GM21526 (cell line): ENCODE results near the gene TRMU.

Experiments used
- ATAC-seq: cut with Tn5 transposase; IDR thresholded peaks from one replicate; pipeline ENCODE4 v1.9.1; 2021; ENCODE audit warnings: moderate library complexity; ENCODE audit not compliant: unreplicated experiment, low FRiP score

TRMU gene

DNA sequence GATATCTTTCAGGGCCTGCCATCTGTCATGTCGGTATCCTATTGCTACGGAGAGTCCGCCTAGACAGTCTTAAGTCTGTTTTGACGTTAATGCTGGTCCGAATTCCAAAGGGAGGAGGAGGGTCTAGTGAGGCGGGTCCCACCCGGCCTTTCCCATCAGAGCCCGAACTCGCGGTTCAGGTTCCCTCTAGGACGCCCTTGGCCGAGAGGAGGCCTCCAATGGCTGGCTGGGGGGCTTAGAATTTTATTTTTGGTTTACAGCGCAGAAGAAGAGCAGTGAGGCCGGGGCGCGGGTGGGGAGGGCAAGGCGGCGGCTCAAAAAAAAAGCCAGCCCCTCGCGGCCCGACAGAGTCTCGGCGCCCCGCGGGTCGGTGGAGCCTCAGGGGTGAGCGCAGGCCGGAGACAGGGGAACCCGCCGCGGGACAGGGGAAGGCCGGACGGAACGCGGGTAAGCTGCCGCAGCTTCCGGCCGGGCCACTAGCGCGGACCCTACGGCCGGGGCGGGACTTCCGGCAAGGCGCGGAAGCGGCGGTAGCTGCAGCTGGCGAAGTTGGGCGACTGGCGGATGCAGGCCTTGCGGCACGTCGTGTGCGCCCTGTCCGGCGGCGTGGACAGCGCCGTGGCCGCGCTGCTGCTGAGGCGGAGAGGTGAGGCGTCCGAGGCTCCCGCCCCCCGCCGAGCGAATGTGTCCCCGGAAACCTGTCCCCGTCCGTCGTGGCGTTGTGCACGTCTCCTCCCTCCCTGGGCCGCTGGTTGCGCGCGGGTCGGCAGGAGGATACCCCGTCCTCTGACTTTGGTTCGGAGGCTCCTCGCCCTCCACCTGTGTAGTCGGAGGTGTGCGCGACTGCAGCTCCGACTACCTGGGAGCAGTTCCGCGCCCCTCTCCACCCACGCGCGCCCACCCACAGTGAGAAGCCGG is at the start of gene TRMU:
TRMU (plus strand) TSS at position 514 of the 918 bp plus-strand sequence; CDS start at position 565, 51 bp downstream.
- ATAC-seq, result peak; percentile 64

GRCh38 chr22:46286006-46286405 is 49.5 kb upstream of the TRMU start:
- no peak for ATAC-seq

- no peak for ATAC-seq
These were observed 48.3 kb upstream of the TRMU start for GRCh38 chr22:46286941-46287872.

DNA sequence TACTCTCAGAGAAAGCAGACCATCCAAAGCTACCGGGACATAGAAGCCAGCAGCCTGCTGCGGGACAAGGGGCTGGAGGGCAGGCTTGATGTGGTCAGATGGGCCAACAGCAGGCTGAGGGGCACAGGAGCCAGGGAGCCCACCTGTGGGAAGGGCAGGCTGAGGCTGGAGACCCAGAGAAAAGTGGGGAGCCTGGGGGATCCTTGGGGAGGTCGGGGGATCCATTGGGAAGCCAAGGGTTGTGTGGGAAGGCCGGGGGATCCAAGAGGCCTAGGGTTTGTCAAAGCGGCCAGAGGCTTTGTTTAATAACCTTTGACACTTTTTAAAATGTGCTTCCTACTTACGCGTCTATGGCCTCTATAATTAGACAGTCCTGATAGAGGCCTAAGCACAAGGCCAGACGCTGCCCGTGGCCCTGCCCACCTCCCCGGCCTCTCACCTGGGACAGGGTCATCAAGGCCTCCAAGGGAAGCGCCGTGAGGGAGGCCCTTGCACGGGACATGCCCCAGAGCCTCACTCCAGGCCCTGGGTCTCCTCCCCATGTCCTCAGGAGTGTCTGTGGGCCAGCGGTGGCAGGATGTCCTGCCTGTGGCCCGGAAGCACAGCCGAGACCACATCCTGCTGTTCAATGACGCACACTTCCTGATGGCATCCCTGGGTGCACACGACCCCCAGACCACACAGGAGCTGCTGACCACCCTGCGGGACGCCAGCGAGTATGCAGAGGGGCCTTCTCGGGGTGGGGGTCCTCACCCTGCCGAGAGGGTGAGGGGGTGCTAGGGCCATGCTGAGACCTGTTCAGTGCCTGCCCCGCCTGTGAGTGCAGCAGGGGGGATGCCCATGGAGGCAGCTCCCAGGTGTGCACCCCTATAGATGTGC is 47.4 kb upstream of the TRMU start:
- ATAC-seq, result peak; percentile 47

- no peak for ATAC-seq
These were observed 46.7 kb upstream of the TRMU start for GRCh38 chr22:46288846-46289243.

- no peak for ATAC-seq
These were observed 46.1 kb upstream of the TRMU start for GRCh38 chr22:46289244-46289891.

GRCh38 chr22:46290121-46290842 is 45.2 kb upstream of the TRMU start:
- ATAC-seq, result no peak

DNA sequence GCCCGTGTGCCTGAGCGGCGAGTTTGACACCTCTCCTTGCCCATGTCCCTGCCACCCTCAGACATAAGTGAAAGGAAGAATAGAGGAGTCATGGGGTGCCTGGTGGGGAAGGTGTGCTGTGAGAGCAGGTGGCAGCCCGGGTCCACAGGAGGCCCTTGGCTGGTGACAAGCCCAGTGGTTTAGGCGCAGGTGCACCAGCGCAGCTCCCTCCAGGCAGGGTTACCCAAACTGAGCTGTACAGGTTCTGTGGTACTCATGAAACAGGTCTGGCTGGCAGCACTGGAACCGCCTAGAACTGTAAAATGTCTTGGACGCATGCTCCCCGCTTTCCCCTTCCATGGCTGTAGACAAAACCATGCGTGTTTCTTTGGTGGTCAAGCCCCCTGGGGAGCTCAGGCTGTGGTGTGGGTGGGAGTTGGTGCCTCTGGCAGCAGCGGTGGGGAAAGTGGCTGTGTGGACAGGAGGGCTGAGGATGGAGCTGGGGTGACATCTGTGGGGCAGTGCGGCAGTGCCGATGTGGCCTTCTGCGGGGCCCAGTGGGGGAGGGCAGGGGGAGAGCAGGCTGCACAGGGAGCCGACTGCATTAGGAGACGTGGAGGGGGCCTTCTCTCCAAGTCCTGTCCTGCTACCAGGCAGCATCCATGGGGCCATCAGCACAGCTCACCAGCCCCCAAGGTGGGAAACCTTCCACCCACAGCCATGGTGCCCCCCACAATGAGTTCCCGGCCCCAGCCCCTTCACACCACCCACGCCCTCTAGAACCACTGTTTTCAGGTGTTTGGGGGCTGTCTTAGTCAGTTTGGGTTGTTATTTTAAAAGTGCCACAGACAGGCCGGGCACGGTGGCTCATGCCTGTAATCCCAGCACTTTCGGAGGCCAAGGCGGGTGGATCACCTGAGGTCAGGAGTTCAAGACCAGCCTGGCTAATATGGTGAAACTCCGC is 44.4 kb upstream of the TRMU start:
- no peak for ATAC-seq

GRCh38 chr22:46292173-46292572 is 43.3 kb upstream of the TRMU start:
- no peak for ATAC-seq

- ATAC-seq, result no peak
These were observed 42.8 kb upstream of the TRMU start for GRCh38 chr22:46292732-46293131.

GRCh38 chr22:46293577-46294260 is 41.8 kb upstream of the TRMU start:
- no peak for ATAC-seq

DNA sequence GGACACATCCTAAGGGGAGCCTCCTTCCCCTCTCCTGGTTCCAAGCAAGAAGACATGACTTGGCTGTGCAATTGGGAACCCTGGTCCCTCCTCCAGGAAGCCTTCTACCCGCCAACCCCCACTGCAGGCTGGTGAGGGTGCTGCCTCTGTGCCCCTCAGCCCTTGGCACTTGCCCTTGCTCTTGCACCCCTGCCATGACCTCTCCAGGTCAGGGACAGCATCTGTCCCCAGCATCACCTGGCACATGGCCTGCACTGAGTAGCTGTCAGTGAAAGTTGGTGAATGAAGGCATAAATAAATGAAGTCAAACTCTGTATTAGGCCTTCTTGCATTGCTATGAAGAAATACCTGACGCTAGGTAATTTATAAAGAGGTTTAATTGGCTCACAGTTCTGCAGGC is 40.7 kb upstream of the TRMU start:
- ATAC-seq, result no peak

- ATAC-seq, result no peak
These were observed 40.1 kb upstream of the TRMU start for GRCh38 chr22:46295277-46295971.

DNA sequence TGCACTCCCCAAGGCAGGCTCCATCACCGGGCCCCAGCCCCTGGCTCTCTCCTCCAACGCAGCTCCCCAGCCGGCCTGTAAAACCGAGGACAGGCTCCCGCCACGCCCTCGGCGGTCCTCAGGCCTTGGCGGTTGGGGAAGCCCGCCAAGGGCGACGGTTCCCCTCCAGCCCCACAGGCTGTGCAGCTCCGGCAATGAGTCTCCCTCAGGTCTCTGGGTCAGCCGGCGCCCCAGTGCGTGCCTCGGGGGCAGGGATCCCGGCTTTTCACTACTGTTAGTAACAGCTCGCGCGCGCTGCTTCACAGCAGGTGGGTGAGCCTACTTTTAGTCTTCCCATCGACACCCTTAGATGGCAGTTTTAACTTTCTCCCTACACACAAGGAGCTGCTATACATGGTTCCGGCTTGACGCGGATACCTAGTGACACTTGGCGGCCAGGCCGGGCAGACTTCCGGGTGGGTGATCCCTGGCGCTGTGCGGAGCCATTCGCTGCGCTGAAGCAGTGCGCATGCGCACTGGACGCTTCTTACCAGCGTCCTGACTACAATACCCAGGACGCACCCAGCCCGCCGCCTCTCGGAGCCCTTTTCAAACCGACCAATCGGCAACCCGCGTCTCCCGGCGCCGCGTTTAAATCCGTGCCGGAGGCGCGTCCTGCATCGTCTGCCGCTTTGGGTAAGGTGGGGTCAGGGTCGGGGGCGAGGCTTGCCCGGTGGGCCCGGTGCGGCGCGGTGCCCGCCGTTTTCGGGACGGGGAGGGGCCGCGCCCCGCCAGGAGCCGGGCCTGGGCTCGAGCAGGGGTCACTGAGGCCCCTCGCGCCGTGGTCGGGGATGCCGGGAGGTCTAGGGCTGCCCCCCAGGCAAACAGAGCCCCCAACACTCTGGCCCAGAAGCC is 39.0 kb upstream of the TRMU start, which contains the start of gene GTSE1:
GTSE1 (plus strand) TSS at position 614 of the 894 bp plus-strand sequence. CDS start 531 bp downstream, outside the sequence.
- ATAC-seq, result peak; percentile 89

GRCh38 chr22:46297151-46297812 is 38.2 kb upstream of the TRMU start:
- peak; percentile 10 for ATAC-seq
